Mesenchymal stem cell (in vitro differentiated cells and primary cell): ENCODE results near the gene FCHO1.

ENCODE experiments used
- DNase-seq: peaks from one replicate; pipeline ENCODE4 v3.0.0-alpha.2; 2013
- H2AFZ ChIP-seq: one replicate; pipeline ENCODE4 v1.6.1; 2013; ENCODE audit warnings: low read depth, mild to moderate bottlenecking, control low read depth, inconsistent platforms, low read length, moderate library complexity
- H2AK5ac ChIP-seq: 2 replicates; pipeline ENCODE4 v1.6.1; 2013; ENCODE audit warnings: low read length, moderate library complexity, mild to moderate bottlenecking, inconsistent platforms; ENCODE audit not compliant: severe bottlenecking
- H2BK120ac ChIP-seq: one replicate; pipeline ENCODE4 v1.6.1; 2013; ENCODE audit warnings: low read depth, mild to moderate bottlenecking, inconsistent platforms, low read length, moderate library complexity
- H2BK12ac ChIP-seq, 2 experiments: one replicate each; pipeline ENCODE4 v1.6.1; 2013; ENCODE audit warnings: inconsistent platforms in 2 of 2, low read length in 2 of 2, mild to moderate bottlenecking in 2 of 2, moderate library complexity in 2 of 2, control low read depth in 1 of 2
- H2BK15ac ChIP-seq: one replicate; pipeline ENCODE4 v1.6.1; 2013; ENCODE audit warnings: mild to moderate bottlenecking, low read depth, inconsistent platforms; ENCODE audit not compliant: poor library complexity, severe bottlenecking
- H2BK5ac ChIP-seq: 2 replicates; pipeline ENCODE4 v1.6.1; 2013; ENCODE audit warnings: low read depth, mild to moderate bottlenecking, low read length, control low read depth, inconsistent platforms; ENCODE audit not compliant: poor library complexity, severe bottlenecking
- H3K14ac ChIP-seq, 2 experiments: one replicate each; pipeline ENCODE4 v1.6.1; 2013; ENCODE audit warnings: inconsistent platforms in 2 of 2, low read length in 2 of 2, control low read depth in 1 of 2, mild to moderate bottlenecking in 1 of 2, moderate library complexity in 1 of 2
- H3K18ac ChIP-seq, 2 experiments: one replicate each; pipeline ENCODE4 v1.6.1; 2013; ENCODE audit warnings: inconsistent platforms in 2 of 2, low read length in 2 of 2, control low read depth in 1 of 2, low read depth in 1 of 2, mild to moderate bottlenecking in 1 of 2
- H3K23ac ChIP-seq, 2 experiments: one replicate each; pipeline ENCODE4 v1.6.1; 2013; ENCODE audit warnings: inconsistent platforms in 2 of 2, low read length in 2 of 2, mild to moderate bottlenecking in 2 of 2, moderate library complexity in 2 of 2, control low read depth in 1 of 2
- H3K27ac ChIP-seq: 2 replicates; pipeline ENCODE4 v1.5.1; 2013; ENCODE audit warnings: mild to moderate bottlenecking, moderate library complexity, low read length, control low read depth, inconsistent platforms; ENCODE audit not compliant: poor library complexity, severe bottlenecking
- H3K27me3 ChIP-seq, 2 experiments: 2 replicates each; pipeline versions ENCODE4 v1.6.1 to v1.7.0; 2013; ENCODE audit warnings: low read length in 2 of 2, mild to moderate bottlenecking in 2 of 2, moderate library complexity in 2 of 2, control low read depth in 1 of 2, inconsistent platforms in 1 of 2; ENCODE audit not compliant: control insufficient read depth in 1 of 2, insufficient read depth in 1 of 2
- H3K36me3 ChIP-seq, 2 experiments: 2 replicates each; pipeline versions ENCODE4 v1.6.1 to v1.7.0; 2013; ENCODE audit warnings: low read length in 2 of 2, control low read depth in 1 of 2, inconsistent platforms in 1 of 2, low read depth in 1 of 2, mild to moderate bottlenecking in 1 of 2; ENCODE audit not compliant: insufficient read depth in 2 of 2, control insufficient read depth in 1 of 2
- H3K4ac ChIP-seq, 2 experiments: one replicate each; pipeline ENCODE4 v1.6.1; 2013; ENCODE audit warnings: inconsistent platforms in 2 of 2, low read length in 2 of 2, mild to moderate bottlenecking in 2 of 2, moderate library complexity in 2 of 2, control low read depth in 1 of 2, low read depth in 1 of 2
- H3K4me1 ChIP-seq: 2 replicates; pipeline ENCODE4 v1.6.1; 2013; ENCODE audit warnings: low read depth, low read length, control low read depth; ENCODE audit not compliant: control insufficient read depth, insufficient read depth
- H3K4me2 ChIP-seq: 2 replicates; pipeline ENCODE4 v1.6.1; 2013; ENCODE audit warnings: low read length, mild to moderate bottlenecking, inconsistent platforms; ENCODE audit not compliant: poor library complexity, severe bottlenecking
- H3K4me3 ChIP-seq, 2 experiments: 2 replicates each; pipeline versions ENCODE4 v1.5.1 to v1.7.0; 2013; ENCODE audit warnings: low read length in 2 of 2, mild to moderate bottlenecking in 2 of 2, control low read depth in 1 of 2, low read depth in 1 of 2; ENCODE audit not compliant: insufficient read depth in 1 of 2
- H3K79me1 ChIP-seq: replicated peaks from 2 replicates; pipeline ENCODE4 v1.6.1; 2013; ENCODE audit warnings: mild to moderate bottlenecking, control low read depth, low read length, inconsistent platforms; ENCODE audit not compliant: poor library complexity, severe bottlenecking
- H3K9ac ChIP-seq: 2 replicates; pipeline ENCODE4 v1.7.0; 2013; ENCODE audit warnings: mild to moderate bottlenecking, low read length, moderate library complexity
- H3K9me3 ChIP-seq: 2 replicates; pipeline ENCODE4 v1.7.0; 2013; ENCODE audit warnings: mild to moderate bottlenecking, low read length; ENCODE audit not compliant: control insufficient read depth
- H4K8ac ChIP-seq: one replicate; pipeline ENCODE4 v1.6.1; 2013; ENCODE audit warnings: inconsistent platforms, mild to moderate bottlenecking, low read length, moderate library complexity
- H4K91ac ChIP-seq: one replicate; pipeline ENCODE4 v1.6.1; 2013; ENCODE audit warnings: mild to moderate bottlenecking, low read length, inconsistent platforms
- WGBS: methylation state at CpG from one replicate; pipeline ENCODE4 v1.1.7; 2013; ENCODE audit warnings: mixed read lengths; 5-methylcytosine and 5-hydroxymethylcytosine counted together

FCHO1 gene

GRCh38 chr19:17754634-17755442 lies 3.6 kb downstream of the FCHO1 start:
- Histone ChIP-seq H3K4me3 (no peak overlapping the region), H3K9ac (no peak overlapping the region), H2AFZ (no peak overlapping the region), H2AK5ac (no peak overlapping the region), H3K27me3 (no peaks in the 10 kb centered on the region), H4K8ac (no peak overlapping the region), H3K18ac (no peak overlapping the region), H2BK15ac (no peak overlapping the region), H3K4ac (no peak overlapping the region), H3K79me1 (no peaks in the 10 kb centered on the region), H3K9me3 (no peaks in the 10 kb centered on the region), H3K27ac (no peak overlapping the region), H3K14ac (no peak overlapping the region), H2BK12ac (no peak overlapping the region), H2BK5ac (no peak overlapping the region), H3K36me3 (no peaks in the 10 kb centered on the region), H3K4me1 (peaks cover 10% of the 10 kb centered on the region), H3K4me2 (no peak overlapping the region), H2BK120ac (no peak overlapping the region), H4K91ac (no peak overlapping the region), H3K23ac (no peak overlapping the region)
- WGBS, result 63% methylated on average over 5 of the region's 5 CpGs
- DNase-seq, result no peak

GRCh38 chr19:17755443-17755890 lies 4.2 kb downstream of the FCHO1 start:
- DNase-seq, result no peak
- Histone ChIP-seq H3K23ac (no peak overlapping the region), H3K36me3 (no peaks in the 10 kb centered on the region), H3K27ac (no peak overlapping the region), H3K4me3 (no peak overlapping the region), H2BK5ac (no peak overlapping the region), H4K8ac (no peak overlapping the region), H3K9ac (no peak overlapping the region), H3K4me2 (no peak overlapping the region), H3K79me1 (no peaks in the 10 kb centered on the region), H2BK120ac (no peak overlapping the region), H2BK12ac (no peak overlapping the region), H3K27me3 (no peaks in the 10 kb centered on the region), H3K9me3 (no peaks in the 10 kb centered on the region), H2AK5ac (no peak overlapping the region), H3K14ac (no peak overlapping the region), H3K18ac (no peak overlapping the region), H2BK15ac (no peak overlapping the region), H3K4ac (no peak overlapping the region), H2AFZ (no peak overlapping the region), H4K91ac (no peak overlapping the region), H3K4me1 (peaks cover 10% of the 10 kb centered on the region)
- 93% methylated on average over 1 of the region's 1 CpG for WGBS

GRCh38 chr19:17755977-17756670 lies 4.8 kb downstream of the FCHO1 start:
- Histone ChIP-seq H3K79me1 (no peaks in the 10 kb centered on the region), H3K18ac (no peak overlapping the region), H3K4me1 (peaks cover 10% of the 10 kb centered on the region), H3K9me3 (no peaks in the 10 kb centered on the region), H2BK15ac (no peak overlapping the region), H3K23ac (no peak overlapping the region), H4K8ac (no peak overlapping the region), H3K27ac (no peak overlapping the region), H4K91ac (no peak overlapping the region), H3K9ac (no peak overlapping the region), H2AK5ac (no peak overlapping the region), H3K27me3 (no peaks in the 10 kb centered on the region), H2BK120ac (no peak overlapping the region), H3K4me2 (no peak overlapping the region), H3K4me3 (no peak overlapping the region), H2AFZ (no peak overlapping the region), H2BK12ac (peak overlapping the region in 1 of 2 experiments; percentile 25), H3K14ac (no peak overlapping the region), H3K4ac (no peak overlapping the region), H3K36me3 (no peaks in the 10 kb centered on the region), H2BK5ac (no peak overlapping the region)
- peak; percentile 37 for DNase-seq
- WGBS, result 66% methylated on average over 11 of the region's 12 CpGs

GRCh38 chr19:17757125-17757524 lies 5.8 kb downstream of the FCHO1 start:
- Histone ChIP-seq H3K9ac (no peak overlapping the region), H2AFZ (no peak overlapping the region), H3K18ac (no peak overlapping the region), H3K4ac (no peak overlapping the region), H2AK5ac (no peak overlapping the region), H3K4me3 (no peak overlapping the region), H3K14ac (no peak overlapping the region), H3K4me1 (peaks cover 10% of the 10 kb centered on the region), H3K9me3 (no peaks in the 10 kb centered on the region), H3K79me1 (no peaks in the 10 kb centered on the region), H2BK120ac (no peak overlapping the region), H3K23ac (no peak overlapping the region), H2BK15ac (no peak overlapping the region), H4K91ac (no peak overlapping the region), H3K36me3 (no peaks in the 10 kb centered on the region), H2BK12ac (no peak overlapping the region), H3K27me3 (no peaks in the 10 kb centered on the region), H2BK5ac (no peak overlapping the region), H3K4me2 (no peak overlapping the region), H4K8ac (no peak overlapping the region), H3K27ac (no peak overlapping the region)
- WGBS, result 79% methylated on average over 9 of the region's 9 CpGs
- DNase-seq, result no peak
